IMR-90 (cell line): Measurements from ENCODE around the gene AGPAT1.
"Not testable (repeated sequence)": the region's sequence is repeated elsewhere in the genome, so short reads cannot be mapped to it uniquely, and the experiment has no call there.

Experiments
- CEBPB ChIP-seq: IDR thresholded peaks from 2 replicates; pipeline ENCODE4 v1.6.1; 2012; ENCODE audit warnings: low read depth, low read length, improper control_type of control experiment
- MAZ ChIP-seq: IDR thresholded peaks from 2 replicates; pipeline ENCODE4 v1.6.1; 2012; ENCODE audit warnings: low read depth, mild to moderate bottlenecking, low read length, improper control_type of control experiment, moderate library complexity, borderline replicate concordance
- NFE2L2 ChIP-seq: fragments of 150-350 bp; IDR thresholded peaks from 2 replicates; pipeline ENCODE4 v1.6.1; 2016; ENCODE audit warnings: low read depth, mild to moderate bottlenecking, low read length
- RFX5 ChIP-seq: IDR thresholded peaks from 2 replicates; pipeline ENCODE4 v1.8.0; 2012; ENCODE audit warnings: low read depth, mild to moderate bottlenecking, low read length, moderate library complexity
- SMC3 ChIP-seq: fragments of 150-350 bp; IDR thresholded peaks from 2 replicates; pipeline ENCODE4 v1.6.1; 2016; ENCODE audit warnings: low read depth, mild to moderate bottlenecking, antibody characterized with exemption, low read length, moderate library complexity
- TF ChIP-seq, protein P1 (sequence below): conservative IDR thresholded peaks from 2 replicates; pipeline ENCODE4 v1.5.1; 2012; ENCODE audit warnings: mild to moderate bottlenecking, low read depth, low read length, improper control_type of control experiment

DNA sequence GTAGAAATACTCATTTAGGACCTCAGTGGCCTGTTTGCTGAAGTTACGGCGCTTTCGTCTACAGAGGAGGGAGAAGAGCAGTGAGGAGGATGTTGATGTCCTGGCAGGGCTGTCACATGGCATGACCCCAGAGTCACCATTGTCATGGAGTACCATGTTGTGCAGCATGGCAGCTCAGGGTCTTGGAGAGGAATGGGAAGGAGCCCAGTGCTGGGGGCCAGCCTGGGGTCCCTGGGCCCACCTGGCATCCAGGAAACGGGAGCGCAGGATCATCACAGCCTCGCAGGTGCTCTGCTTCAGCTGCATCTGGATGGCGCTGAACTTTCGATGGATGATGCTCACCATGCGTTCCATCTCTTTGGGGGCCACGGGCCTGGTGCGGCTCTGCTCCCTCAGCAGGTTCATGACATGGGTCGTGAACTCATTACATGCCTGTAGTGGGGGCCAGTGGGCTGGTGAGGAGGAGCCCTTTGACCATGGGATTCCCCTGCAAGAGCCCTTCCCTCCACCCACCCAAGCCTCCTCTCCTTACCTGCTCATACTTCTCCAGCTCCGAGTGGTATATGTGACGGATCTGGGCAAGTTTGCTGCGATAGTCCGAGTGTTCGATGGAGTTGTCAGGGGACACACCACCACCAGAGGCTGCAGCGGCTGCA is 12.0 kb upstream of the AGPAT1 start:
- TF ChIP-seq, protein P1, sequence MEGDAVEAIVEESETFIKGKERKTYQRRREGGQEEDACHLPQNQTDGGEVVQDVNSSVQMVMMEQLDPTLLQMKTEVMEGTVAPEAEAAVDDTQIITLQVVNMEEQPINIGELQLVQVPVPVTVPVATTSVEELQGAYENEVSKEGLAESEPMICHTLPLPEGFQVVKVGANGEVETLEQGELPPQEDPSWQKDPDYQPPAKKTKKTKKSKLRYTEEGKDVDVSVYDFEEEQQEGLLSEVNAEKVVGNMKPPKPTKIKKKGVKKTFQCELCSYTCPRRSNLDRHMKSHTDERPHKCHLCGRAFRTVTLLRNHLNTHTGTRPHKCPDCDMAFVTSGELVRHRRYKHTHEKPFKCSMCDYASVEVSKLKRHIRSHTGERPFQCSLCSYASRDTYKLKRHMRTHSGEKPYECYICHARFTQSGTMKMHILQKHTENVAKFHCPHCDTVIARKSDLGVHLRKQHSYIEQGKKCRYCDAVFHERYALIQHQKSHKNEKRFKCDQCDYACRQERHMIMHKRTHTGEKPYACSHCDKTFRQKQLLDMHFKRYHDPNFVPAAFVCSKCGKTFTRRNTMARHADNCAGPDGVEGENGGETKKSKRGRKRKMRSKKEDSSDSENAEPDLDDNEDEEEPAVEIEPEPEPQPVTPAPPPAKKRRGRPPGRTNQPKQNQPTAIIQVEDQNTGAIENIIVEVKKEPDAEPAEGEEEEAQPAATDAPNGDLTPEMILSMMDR = not testable (repeated sequence)
- not testable (repeated sequence) for TF ChIP-seq MAZ, RFX5, CEBPB, SMC3, NFE2L2
